Measurements from ENCODE around the gene RARS2.

DNA sequence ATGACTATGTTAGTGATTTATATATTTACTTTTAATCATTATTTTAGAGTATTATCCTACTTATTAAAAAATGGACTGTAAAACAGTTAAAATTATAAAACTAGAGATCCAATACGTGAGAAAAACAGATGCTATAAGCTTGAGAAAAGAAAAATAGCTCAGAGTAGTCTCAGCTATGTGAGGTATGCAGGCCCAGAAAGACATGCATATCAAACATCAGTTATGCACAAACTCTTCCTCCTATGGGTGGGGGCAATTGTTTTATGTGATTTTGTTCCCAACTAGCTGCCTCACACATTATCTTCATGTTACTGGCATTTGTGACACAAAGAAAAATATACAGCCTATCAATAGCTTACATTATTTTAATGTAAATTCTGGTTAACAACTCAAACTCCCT, 28.8 kb downstream of the RARS2 start:
- TF ChIP-seq, protein P1, sequence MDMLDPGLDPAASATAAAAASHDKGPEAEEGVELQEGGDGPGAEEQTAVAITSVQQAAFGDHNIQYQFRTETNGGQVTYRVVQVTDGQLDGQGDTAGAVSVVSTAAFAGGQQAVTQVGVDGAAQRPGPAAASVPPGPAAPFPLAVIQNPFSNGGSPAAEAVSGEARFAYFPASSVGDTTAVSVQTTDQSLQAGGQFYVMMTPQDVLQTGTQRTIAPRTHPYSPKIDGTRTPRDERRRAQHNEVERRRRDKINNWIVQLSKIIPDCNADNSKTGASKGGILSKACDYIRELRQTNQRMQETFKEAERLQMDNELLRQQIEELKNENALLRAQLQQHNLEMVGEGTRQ (IDR thresholded peaks at IDR 0.05), result no peak
- TF ChIP-seq, protein P2, sequence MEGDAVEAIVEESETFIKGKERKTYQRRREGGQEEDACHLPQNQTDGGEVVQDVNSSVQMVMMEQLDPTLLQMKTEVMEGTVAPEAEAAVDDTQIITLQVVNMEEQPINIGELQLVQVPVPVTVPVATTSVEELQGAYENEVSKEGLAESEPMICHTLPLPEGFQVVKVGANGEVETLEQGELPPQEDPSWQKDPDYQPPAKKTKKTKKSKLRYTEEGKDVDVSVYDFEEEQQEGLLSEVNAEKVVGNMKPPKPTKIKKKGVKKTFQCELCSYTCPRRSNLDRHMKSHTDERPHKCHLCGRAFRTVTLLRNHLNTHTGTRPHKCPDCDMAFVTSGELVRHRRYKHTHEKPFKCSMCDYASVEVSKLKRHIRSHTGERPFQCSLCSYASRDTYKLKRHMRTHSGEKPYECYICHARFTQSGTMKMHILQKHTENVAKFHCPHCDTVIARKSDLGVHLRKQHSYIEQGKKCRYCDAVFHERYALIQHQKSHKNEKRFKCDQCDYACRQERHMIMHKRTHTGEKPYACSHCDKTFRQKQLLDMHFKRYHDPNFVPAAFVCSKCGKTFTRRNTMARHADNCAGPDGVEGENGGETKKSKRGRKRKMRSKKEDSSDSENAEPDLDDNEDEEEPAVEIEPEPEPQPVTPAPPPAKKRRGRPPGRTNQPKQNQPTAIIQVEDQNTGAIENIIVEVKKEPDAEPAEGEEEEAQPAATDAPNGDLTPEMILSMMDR (IDR thresholded peaks at IDR 0.05), result no peak
- TF ChIP-seq EHMT2 (IDR thresholded peaks at IDR 0.05; ENCODE audit: low read depth), result no peak

All from A549 (cell line).